SK-N-MC (cell line): ENCODE measurements around the gene PLEKHD1.

ENCODE experiments used
- EZH2 ChIP-seq: fragments of 200-600 bp; sonication (generic); IDR thresholded peaks from one replicate; pipeline ENCODE4 v1.6.1; 2017; ENCODE audit warnings: antibody characterized with exemption
- POLR2AphosphoS5 ChIP-seq: IDR thresholded peaks from 2 replicates; pipeline ENCODE4 v1.6.1; 2012; ENCODE audit warnings: mild to moderate bottlenecking, low read depth, low read length, borderline replicate concordance

GRCh38 chr14:69485315-69485660 lies 760 bp downstream of the PLEKHD1 start:
- TF ChIP-seq POLR2AphosphoS5 (no peak), EZH2 (no peak)
